Stimulated activated CD4-positive, alpha-beta T cell treated with anti-CD3 and anti-CD28 coated beads, Interleukin-12 subunit alpha, Interleukin-12 subunit beta, amount 100 ng/mL, for 24 hours (primary cell): Measurements from ENCODE around the gene NLGN1.

Experiments
- DNase-seq, 2 experiments: peaks; one replicate each; pipeline ENCODE4 v3.0.0-alpha.2; 2020; ENCODE audit warnings: low read depth in 2 of 2

The NLGN1 gene

DNA sequence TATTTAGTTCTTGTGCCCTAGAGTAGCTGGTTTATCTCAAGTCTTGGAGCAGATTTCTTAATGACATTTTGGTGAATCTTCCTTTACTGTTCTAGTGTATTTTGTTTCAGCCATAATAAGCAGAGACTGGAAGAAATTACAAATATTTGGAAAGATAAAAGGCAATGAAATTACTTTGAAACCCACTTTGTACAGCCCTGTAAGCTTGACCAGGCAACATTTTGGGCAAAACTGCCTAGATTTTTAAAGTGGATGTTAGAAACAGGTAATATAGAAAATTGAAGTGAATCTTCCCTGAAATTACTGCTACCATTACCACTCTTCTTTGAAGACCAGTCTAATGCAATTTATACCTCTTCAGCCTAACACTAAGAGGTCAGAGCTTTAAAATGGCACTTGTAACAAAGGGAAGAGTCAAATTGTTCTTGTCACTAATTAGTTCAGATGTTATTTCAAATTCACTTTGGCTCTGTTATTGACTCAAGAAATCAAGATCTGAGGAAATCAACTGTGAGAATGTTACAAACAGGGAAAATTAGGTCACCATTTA, 589.4 kb downstream of the NLGN1 start:
- no peak for DNase-seq

DNA sequence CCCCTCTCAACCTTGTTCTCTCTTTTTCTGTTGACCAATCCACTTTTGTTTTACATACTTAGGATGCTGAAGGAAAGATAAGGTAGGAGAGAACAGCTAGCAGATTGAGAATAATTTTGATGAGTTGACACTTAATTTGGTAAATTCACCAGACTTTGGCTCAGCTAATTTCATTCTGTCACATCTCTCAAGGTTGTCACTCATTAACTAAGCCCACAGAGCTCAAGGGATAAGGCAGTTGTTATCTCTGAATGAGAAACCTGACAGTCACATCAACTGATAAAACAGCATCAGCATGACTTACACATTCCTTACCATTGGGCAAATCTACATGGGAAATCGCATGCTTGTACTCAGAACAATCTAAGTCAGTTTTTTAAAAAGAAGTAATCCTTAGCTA, 591.4 kb downstream of the NLGN1 start:
- no peak for DNase-seq

DNA sequence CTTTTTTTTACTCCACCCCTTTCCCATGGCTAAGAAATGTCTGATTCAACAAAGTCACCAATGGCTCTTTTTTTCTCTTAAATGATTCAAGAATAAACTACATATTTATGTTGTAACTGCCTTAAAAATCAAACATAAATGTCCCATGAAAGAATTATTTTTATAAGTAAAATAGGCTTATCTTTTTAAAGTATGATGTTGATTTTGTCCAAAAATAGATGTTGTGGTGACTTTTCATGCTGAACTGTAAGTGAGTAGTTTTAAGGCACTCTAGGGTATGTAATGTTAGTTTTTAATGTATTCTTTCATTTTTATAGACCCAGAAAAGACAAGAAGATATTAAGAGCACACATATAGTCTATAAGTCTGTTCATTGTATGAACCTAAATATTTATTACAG, 594.9 kb downstream of the NLGN1 start:
- DNase-seq: no peak

DNA sequence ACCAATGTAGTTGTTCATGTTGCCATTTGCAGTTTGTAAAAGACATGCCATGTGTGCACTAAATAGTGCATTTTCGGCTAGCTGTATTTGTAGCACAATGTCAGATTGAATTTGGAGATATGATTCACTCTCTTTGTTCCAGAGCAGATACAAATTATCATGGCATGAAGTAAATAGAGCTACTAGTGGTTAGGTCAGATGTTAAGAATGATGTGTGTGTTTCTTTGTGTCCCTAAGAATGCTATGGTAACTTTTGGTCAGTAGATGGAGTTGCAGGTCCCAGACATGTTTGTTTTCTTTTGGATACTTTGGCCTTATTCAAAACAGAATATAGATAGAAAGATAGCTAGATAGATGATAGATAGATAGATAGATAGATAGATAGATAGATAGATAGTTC, 595.8 kb downstream of the NLGN1 start:
- DNase-seq: no peak

DNA sequence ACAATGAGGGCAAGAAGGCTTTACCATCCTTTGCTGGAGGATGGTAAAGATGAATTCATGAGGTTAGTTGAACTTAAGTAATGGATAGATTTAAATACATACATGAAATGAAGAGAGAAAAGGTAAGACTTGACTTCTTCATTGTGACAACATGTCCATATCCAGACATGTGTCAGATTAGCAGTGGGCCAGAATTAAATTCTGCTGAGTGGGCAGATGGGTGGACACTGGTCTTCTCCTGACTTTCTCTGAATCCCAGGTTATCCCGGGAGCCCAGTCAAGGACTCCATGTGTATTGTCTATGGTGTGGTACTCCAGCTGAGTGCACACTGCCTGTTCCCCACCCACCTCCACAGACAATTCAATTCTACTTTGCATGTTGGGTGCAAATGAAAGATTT, 603.1 kb downstream of the NLGN1 start:
- no peak for DNase-seq

DNA sequence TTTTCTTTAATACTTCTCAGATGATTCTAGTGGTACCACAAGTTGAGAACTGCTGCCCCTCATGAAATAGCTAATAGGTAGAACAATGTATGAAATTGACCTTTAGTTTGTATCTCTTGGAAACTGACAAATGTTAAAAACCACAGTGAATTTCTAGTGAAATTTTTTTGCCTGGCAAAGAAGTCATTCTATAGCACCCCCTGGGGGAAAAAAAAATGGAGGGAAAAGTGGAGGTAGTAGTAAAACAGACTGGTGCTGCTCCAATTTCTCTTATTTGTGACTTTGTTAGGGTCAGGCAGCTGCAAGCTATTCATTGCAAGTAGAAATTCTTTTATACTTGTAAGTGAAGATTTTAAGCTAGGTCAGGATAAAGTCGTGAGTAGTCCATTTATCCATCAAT, 605.0 kb downstream of the NLGN1 start:
- no peak for DNase-seq

DNA sequence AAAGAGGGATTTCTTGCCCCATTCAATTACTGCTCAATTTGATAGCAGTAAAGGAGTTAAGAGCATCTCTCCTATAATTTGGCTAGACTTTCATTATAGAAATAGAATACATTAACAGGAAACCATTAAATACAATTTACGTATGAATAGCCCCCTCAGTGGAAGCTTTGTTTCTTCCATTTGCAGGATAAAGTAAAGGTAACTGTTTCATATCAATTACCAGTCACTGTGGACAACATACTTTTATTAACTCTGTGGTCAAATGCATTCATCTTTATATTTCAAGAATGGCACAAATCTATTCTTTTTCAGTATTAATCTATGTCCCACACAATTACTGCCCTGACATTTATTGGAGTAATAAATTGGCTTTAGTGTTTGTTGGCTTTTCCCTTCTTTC, 613.4 kb downstream of the NLGN1 start:
- no peak for DNase-seq

DNA sequence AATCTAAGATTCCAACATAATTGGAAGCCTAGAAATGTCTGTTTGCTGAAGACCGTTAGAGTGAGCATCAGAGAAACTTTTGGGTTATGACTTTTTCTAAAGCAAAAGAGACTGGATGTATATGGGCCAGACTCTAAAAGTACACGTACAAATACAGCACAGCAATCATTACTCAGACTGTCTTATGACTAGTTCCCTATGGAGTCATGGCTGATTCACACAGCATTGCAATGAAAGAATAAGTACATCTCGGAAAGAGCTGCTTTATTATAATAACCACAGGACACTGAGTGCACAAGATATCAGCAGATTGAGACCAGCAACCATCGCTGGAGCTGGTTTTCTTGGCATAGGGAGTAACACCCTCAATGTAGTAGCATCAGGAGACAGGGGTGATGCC, 618.6 kb downstream of the NLGN1 start:
- DNase-seq: no peak

DNA sequence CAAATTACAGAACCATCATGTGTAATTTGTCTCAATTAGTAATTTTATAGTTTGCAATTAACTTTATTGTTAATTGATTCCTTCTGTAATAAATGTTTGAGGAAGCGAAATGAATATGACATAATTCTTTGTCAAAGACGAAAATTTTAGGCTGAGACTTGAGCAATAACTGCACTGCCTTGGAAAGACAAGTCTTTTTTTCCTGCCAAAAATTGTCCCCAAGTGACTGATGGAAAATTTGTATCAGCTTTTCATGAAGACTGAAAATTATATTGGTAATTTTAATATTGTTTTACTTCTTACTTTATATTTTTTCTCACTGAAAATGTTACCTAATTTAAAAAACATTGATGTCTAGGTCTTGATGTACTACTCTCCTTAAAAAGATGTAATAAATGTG, 622.6 kb downstream of the NLGN1 start:
- DNase-seq: no peak

DNA sequence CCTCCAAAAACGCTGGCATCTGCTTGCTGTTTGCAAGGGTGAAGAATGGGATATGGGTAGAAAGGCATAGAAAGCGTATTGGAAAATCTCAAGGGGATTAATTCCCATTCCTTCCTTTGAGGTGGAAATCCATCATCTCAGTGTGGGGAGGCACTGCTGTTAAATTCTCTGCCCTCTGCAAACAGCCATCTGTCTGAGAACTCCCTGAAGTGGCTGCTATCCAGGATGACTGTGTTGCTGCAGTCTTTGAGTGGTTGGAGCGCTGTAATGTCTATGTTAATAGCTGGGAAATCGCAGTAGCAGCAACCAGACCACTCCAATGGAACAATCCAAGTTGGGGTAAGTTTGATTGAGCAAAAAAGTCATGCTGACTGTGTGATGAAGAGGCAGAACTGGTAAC, 625.9 kb downstream of the NLGN1 start:
- no peak for DNase-seq

DNA sequence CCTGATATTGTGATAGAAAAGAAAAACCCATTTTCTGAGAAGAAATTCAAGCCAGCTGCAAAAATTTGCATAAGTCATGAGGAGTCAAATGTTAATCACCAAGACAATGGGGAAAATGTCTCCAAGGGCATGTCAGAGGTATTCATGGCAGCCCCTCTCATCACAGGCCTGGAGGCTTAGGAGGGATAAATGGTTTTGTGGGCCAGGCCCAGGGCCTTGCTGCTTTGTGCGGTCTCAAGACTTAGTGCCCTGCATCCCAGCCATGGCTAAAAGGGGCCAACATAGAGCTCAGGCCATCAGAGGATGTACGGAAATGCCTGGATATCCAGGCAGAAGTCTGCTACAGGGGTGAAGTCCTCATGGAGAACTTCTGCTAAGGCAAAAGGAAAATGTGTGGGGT, 631.1 kb downstream of the NLGN1 start:
- no peak for DNase-seq

DNA sequence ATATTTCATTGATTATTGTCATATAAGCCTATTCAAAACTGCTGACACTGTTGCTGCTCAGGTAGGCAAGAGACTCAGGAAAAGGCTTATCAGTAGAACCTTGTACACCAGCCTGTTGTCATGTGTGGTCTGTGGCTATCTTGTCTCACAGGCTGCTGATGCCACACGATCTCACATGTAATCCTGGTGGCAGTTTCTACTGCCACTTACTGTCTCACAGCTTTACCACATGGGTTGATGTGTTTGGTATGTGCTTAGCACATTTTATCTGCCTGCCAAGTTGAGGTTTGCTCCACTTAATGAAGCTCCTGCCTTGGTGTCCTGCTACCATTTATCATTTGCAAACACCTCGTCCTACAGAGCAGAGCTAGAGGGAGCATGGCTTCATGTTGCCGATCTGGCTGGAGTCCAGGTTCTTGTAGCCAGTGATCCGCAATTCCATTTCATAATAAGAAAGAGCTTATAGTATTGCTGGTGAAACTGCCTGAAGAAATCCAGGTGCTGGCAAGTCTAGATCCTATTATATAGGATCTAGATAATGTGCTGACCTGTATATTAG, 637.9 kb downstream of the NLGN1 start:
- no peak for DNase-seq

DNA sequence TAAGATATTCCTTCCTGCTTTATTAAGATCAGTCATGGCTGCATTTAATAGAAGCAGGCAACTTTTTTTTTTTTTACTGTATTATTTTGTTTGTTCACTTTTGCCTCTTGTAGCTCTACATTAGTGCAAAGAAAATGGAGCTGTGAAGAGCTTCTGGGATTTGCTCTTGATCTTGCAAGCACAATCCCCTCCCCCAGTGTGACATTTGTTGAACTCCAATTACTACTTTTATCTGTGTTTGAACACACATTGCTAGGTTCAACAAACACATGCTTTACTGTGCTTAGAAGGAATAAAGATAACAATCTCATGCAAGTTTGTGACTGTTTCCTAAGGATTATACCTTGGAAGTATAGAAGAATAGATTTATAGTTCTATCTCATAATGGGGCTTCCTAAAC, 648.8 kb downstream of the NLGN1 start:
- DNase-seq: no peak

DNA sequence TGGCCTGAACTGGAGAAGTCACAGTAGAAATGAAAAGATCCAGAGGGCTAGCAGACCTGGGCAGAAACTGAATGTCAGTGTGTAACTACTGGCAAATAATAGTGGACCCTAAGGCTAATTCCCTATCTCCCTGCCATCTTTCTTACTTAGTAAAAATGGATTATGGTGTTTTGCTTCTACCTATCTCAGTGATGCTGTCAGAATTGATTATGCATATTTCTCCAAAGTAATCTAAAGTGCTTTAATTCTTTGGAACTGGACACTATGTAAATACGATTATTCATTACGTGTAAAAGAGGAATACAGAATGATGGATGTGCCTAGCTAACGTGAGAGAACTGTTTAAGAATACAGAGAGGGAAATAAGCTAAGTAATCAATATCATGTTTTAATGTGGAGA, 651.9 kb downstream of the NLGN1 start:
- no peak for DNase-seq

DNA sequence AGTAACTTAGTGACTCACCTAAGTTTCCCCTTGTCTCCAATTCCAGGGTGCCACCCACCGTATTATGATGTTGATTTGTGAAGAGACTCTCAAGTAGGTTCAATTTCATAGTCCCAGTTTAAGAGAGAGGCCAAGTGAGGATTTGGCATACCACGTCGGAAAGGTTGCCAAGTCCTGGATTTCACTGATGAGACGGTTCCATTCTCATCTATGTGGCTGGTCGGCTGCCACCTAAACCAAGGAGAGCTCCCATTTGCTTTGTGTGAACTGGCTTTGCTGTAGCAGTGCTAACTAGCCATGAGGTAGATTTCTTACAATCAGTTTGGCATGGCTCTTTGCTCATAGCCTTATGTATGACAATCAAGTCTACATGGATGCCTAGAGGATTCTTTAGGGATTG, 653.6 kb downstream of the NLGN1 start:
- DNase-seq: no peak

DNA sequence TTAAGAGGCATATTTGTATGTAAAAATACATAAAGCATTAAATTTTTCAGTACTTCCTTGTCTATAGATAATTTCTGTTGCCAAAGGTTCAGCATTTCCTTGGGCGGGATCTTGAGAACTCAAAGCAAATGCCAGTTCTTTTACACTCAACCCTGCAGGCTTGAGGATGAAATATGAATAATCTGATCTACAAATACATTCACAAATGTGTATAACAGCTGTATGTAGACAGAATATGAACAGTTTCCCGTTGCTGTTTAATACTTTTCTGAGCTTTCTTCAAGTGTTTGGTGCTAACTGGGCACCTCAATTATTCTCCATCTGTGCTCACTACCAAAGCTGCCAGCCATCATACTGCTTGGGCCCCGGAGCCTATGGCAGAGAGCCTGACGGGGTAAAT, 661.3 kb downstream of the NLGN1 start:
- DNase-seq: no peak

DNA sequence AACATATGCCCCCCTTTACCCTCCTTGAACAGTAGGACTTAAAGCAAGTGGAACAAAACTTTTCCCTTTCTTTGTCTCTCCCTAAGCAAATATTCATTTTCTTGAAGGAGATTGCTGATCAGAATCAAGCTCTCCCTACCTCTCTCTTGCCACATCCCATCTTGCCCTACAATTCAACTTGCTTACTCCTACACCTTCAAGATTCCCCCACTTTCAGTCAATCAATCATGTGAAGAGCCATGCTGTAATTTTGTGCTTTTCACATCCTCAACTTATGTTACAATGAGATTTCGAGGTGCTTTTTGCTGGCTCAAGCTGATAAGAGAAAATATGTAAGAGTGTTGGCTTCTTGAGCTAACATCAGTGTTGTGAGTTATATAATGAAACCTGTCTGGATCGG, 662.9 kb downstream of the NLGN1 start:
- no peak for DNase-seq

DNA sequence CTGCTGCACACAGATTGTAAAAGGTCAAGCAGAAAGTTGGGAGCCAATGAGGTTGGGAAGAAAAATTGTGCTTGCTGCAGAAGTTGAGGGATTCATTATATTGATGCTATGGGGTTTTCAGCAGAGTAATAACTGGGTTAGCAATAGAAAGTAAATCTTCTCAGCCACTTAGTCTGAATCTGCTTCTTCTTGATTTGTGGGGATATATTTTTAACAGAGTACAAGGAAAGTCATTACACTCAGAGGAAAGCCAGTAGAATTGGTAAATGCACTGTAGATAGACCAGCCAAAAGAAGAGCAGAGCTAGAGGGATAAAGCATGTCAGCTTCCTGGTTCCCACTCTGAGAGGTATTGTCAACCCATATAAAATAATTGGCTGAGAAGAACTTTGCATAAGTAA, 663.6 kb downstream of the NLGN1 start:
- DNase-seq: no peak

DNA sequence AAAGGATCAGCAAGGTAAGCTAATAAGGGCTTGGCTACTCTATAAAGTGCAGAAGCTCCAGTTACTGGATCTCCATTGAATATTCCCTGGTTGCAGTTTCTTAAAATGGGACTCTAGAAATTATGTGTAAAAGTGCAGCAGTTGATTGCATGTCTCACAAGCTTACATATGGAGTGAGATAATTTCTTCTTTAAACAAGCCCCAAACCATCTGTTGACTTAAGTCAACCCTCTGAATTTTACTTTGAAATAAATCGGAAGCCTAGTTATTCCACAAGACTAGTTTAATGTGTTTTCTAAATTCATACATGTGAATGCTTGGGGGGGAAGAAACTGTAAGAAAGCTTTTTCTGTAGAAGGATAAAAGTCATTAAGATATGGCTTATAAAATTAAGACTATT, 664.2 kb downstream of the NLGN1 start:
- DNase-seq: no peak

DNA sequence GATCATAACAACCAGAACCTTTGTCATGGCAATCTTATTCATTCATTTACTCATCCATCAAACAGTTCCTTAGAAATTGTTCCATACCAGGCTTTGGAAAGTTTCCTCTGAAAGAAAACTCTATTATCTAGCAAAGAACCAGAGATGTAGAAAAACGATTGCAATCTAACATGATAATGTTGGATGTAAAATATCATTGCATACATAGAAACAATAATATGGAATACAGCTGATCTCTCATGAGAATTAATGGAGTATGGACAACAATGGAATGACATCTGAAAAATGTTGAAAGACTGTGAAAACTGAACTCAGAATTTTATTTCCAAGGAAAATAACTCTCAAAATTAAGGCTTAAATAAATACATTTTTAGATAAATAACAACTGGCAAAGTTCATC, 665.4 kb downstream of the NLGN1 start:
- no peak for DNase-seq

DNA sequence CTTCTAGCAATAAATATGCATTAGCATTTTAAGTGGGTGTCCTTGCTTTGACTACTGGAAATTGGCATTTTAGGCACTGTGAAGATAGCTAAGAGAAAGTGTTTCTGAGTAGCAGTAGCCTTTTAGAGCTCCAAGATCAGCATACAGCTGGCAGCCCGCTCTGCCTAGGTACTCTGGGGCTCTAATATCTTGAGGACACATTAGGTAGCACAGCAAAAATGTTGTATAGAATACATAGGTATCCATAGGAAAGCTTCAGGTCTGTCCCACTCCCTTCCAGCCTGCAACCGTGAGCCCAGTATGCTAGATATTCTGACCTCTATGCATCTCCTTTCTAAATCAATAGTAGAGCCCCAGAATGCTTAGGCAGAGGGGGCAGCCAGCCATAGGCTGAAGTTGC, 670.5 kb downstream of the NLGN1 start:
- DNase-seq: no peak

DNA sequence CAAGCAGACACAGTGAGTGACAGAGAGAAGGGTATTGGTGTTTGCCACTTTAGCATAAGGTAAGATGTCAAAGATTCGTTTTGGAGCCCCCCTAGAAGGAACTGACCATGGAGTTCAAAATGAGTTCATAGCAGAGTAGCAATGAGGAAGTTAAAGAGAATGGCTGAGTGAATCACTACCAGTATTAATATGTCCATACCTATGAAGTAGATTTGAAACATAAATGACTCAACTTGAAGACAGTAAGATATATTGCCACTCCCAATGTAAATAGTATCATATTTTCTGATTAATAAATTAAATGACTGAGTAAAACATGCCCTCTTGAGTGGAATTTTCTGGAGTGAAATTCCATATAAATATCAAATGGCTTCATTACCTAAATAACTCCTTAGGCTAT, 675.1 kb downstream of the NLGN1 start:
- no peak for DNase-seq

DNA sequence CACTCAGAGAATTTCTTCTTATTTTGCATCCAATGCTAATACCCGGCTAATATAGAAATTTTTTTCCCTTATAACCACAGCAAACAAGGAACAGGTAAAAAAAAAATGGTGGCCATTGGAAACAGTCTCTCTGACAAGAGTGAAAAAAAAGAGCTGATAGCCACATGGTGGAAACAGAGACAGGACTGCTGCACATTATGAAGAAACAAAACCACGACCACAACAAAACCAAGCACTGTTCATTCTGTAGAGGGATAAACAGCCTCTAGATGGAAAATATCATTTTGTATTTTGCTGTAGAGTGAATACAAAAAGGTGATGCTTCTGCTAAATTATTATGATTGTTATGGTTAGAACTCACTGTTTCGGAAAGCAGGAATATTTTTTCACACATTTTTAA, 686.2 kb downstream of the NLGN1 start:
- no peak for DNase-seq

DNA sequence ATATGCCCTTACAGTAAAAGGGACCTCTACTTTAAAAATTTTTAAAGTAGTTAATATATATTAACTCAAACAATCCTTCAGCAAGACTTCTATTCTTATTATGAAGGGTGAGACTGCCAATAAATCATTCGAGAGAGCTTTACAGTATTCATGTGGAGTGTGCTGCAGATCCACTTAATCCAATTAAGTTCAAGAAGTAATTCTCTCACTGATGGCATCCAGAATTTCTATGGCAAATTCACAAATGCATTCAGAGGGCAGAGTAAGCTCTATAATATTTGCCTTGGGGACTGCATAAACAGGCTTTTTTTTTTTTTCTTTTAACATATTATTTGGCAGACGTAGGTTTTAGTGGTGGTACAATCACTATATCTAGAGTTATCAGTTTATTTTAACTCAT, 692.0 kb downstream of the NLGN1 start:
- DNase-seq: no peak

DNA sequence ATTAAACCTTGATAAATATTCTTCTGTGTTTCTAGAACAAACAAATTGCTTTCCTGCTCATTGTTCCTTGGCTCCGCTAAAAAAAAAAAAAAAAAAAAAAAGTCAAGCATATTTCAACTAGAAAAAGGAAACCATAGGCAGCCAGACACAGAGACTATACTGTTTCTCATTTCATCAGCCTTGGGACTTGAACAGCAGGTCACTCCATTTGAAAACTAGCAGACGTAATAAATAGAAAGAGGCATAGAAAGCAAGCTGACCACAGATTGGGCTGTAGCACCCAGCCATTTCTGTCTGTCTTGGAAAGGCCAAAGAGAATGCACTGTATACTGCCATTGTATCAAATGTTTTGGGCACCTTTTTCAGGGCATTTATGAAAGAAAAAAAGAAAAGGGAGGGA, 697.1 kb downstream of the NLGN1 start:
- no peak for DNase-seq
